Transverse colon (tissue), 3 donors: Measurements from ENCODE around the gene C1orf159.

Experiments used
- POLR2A ChIP-seq: fragments of 450-650 bp; IDR thresholded peaks from one replicate; pipeline ENCODE4 v1.6.1; 2016; ENCODE audit warnings: antibody characterized with exemption, mild to moderate bottlenecking, moderate library complexity
- TF ChIP-seq, protein P1 (sequence below), 5 experiments: fragments of 200-600 bp in 3 of 5; fragments of 450-650 bp in 2 of 5; sonication (generic) in 3 of 5; IDR thresholded peaks; 1 replicate in 2 of 5; 2 replicates in 3 of 5; pipeline ENCODE4 v1.5.1; 2016 to 2017; ENCODE audit warnings: antibody characterized with exemption in 5 of 5, inconsistent platforms in 3 of 5, mild to moderate bottlenecking in 2 of 5, moderate library complexity in 1 of 5

DNA sequence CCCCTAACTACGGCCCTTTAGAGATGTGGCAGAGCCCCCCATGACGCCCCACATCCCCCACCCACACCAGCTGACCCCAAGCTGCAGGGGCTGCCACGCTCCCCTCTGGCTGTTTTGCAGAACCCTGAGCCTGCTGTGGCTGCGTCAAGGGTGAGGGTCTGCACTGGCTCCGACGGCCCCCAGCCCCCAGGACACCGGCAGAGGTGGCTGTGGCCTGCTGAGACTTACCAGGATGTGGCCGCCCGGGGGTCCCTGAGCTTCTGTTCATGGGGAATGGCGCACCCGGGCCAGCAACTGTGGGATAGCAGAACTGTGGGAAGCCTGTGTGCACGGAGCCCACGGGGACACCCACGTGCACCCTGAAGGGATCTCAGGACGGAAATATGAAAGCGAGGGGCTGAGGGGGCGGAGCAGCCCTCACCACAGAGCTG is 29.0 kb downstream of the C1orf159 start:
- TF ChIP-seq, protein P1, sequence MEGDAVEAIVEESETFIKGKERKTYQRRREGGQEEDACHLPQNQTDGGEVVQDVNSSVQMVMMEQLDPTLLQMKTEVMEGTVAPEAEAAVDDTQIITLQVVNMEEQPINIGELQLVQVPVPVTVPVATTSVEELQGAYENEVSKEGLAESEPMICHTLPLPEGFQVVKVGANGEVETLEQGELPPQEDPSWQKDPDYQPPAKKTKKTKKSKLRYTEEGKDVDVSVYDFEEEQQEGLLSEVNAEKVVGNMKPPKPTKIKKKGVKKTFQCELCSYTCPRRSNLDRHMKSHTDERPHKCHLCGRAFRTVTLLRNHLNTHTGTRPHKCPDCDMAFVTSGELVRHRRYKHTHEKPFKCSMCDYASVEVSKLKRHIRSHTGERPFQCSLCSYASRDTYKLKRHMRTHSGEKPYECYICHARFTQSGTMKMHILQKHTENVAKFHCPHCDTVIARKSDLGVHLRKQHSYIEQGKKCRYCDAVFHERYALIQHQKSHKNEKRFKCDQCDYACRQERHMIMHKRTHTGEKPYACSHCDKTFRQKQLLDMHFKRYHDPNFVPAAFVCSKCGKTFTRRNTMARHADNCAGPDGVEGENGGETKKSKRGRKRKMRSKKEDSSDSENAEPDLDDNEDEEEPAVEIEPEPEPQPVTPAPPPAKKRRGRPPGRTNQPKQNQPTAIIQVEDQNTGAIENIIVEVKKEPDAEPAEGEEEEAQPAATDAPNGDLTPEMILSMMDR (IDR thresholded peaks at IDR 0.05): no peak
- no peak for TF ChIP-seq POLR2A
